Mesenteric fat pad (tissue), 1 donor: ENCODE data around the gene SLC38A10. TPM values are rescaled to one million over a fixed set of nuclear protein-coding genes. Genes with fewer than 3 reads are reported as not detected.
"Not testable (repeated sequence)": the region's sequence is repeated elsewhere in the genome, so short reads cannot be mapped to it uniquely, and the experiment has no call there.

Source experiments
- DNase-seq: peaks from one replicate; pipeline ENCODE4 v3.0.0-alpha.2; 2020; ENCODE audit warnings: low spot score
- total RNA-seq: library from RNA; stranded (reverse); fragmentation: NEBNext Ultra II Directional; extraction: Animal tissue kit (Norgen Biotek cat#: 25700); gene quantifications from one replicate; pipeline ENCODE4 v1.2.1, GENCODE V29; 2021
- donor health status: DM: yes; HTN: yes; CAD: no.

Gene SLC38A10
- total RNA-seq, 1 donor from 2014 or later = 88.0 TPM

DNA sequence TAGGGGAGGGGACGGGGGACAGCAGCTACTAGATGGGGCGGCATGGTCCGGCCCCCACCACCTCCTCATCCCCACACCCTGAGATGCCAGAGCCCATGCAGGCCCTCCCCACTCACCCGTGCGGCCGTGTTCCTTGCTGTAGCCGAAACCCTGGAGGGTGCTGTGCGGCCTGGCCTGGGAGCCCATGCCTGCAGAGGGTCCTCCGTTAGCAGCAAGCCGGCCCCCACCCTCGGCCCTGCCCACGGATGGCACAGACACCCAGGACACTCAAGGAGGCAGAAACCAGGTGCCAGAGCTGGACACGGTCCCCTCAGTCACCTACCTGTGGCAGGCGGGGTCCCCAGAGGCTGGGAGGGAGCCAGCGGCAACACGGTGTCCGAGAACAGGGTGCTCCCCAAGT lies 61.8 kb downstream of the SLC38A10 start:
- DNase-seq = no peak

DNA sequence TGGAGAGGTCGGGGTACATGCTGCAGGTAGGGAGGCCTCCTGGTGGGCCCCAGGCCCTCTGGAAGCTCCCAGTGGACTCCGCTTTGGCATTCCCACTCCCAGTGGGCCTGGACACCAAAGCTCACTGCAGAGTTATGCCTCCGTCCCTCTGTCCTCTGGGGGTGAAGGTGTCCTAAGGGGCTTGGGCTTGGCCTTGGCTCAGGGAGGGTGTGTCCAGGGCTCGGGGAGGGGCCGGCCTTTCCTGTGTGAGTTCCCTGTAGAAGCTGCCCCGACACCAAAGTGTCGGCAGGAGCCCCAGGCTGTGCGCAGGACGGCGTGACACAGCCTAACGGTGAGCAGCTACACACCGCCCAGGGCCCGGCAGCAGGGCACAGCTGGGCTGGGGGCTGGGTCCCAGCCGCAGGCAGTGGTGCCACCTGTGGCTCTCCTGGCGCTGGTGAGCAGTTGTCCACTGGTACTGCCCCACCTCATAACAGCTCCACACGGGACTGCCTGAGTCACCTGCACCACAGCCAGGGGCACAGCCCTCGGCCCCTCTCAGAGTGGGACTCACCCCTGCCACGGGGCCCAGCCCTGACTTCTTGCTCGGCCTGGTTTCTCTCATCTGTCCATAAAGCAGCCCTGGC lies 62.4 kb downstream of the SLC38A10 start:
- DNase-seq = no peak

DNA sequence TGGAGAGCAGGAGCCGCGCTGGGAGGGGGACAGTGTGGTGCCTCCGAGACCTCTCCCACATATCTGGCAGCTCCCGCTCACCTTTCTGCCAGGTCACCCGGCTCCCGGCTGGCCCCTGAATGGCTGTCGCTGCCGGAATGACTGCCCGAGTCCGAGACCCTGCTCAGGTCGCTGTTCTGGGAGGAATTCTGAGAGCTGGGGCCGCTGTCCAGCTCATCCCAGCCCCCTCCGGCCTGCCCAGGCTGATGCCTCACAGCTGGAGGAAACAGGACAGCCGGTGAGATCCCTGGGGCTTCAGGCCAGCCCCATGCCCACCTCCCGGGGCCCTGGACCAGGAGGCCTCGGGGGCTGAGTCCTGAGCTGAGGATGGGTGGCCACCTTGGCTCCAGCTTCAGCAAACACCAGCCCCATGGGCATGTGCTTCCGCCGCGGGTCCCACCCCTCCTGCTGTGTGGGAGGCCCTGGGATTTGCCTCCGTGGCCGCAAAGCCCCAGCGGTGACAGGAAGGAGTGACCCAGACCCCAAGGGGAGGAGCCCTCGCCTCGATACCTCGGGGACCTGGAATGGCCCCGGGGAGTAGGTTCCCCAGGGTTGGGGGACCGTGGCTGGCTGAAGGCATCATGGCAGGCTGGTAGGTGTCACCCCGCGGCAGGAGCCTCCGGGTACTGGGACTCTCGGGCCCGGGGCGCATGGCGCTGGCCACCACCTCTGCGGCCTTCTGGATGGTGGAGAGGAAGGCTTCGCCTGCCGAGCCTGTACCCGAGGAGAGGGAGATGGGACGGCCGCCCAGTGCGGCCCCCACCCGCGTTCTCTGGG lies 63.1 kb downstream of the SLC38A10 start:
- no peak for DNase-seq

DNA sequence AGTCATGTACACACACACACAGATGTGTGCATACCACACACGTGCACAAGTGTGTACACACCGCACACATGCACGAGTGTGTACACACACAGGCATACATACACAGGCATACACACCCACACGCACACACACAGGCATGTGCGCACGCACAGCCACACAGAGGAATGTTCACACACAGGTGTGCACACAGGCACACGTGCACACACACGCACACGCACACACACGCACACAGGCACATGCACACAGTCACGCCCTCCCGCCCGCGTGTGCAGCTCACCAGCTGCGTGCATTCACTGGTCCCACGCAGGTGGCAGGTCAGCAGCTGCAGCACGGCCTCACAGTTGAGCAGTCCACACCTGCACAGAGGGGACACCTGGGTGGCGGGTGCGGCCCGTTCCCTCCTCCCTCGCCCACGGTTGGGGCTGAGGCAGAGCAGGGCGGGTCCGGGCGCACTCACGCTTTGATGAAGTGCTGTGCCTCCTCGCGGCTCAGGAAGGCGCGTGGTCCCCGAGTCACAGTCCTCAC lies 63.9 kb downstream of the SLC38A10 start:
- DNase-seq = no peak

DNA sequence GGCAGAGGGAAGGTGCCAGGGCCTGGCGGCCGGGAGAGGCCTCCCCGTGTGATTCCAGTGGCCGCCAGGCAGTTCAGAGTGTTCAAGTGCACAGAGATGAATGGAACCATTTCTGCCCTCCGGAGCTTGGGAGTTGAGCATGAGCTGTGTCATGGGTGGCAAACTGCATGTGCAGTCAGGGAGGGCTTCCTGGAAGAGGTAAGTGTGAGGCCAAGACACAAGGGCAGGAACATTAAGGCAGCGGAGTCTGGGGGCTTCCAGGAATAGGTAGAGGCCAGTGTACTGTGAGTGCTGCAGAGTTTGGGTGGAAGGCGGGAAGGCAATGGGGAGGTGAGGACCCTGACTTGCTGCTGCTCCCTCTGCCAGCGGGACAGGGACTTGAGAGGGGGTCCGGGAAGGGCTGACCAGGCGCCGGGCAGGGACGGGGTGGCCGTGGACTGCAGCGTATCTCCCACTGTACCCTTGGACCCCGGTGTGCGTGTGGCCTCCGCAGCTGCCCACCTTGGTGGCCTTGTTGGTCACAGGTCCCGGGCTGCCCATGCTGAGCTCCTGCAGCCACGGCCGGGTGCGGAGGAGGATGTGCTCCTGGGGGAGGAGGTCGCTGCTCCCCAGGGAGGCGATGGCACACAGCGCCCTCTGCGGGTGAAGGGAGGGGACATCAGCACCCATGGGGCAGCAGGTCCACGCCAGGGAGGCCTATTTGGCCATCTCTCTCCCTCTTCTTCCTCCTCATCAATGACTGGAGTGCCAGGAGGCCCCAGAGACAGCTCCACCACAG lies 64.9 kb downstream of the SLC38A10 start:
- DNase-seq = no peak

DNA sequence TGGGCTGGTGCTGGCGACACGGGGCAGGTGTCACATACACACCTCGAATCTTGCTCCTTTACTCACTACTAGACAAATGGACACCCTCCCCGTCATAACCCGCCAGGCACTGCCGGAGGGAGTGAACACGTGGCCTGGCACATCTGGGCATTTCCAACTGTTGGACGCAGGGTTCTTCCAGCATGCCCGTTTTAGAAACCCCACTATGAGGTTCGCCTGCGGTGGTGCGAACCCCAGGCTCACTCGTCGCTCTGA lies 65.5 kb downstream of the SLC38A10 start:
- no peak for DNase-seq

DNA sequence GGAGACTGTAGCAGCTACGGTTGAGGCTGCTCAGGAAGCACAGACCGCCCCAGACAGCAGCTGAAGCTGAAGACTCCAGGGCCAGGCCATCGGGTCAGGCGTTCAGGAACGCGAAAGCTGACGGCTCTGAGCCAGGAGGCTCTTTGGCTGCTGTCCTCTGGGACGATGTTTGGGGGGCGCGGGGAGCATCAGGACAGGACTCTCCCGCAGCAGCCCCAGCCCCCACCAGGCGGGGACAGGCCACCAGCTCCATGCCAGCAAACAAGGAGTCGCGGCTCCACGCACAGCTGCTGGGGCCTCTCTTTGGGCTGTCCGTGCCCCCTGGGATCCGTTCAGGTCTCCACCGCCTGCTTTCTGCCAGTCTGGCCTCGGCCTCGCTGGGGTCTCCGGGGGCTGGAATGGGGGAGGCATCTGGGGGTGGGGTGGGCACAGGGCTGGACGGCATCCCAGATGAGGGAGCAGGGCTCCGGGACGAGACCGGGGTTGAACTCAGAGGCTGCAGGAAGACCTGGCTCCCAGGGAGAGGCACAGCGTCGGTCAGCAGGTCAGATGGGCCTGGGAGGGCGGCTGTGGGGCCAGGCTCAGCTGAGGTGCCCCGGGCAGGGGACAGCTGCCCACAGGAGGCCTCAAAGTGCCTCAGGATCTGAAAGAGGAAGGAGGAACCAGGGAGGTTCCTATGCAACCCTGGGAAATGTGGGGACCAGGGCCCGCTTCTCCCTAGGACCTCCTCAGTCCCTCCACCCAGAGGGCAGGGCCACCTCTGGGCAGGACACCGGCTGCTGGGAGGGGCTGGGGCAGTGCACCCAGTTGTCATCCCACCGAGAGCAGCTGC lies 66.1 kb downstream of the SLC38A10 start:
- DNase-seq = no peak

DNA sequence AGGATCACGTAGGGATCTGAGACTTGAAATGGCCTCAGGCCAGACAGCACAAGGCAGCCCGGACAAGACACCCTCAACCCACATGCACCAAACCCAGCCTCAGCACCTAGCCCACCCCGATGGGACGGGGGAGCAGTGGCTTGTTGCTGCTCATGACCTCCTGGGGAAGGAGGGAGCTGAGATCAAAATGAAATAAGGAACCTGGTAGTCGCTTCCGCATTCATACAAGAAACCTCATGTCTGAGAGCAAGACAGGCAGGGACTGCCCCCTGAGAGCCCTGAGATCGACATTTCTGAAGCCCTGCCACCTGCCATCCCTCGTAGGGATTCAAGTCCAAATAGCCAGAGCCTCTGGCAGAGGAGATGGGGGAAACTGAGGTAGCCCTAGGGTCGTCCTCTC lies 66.7 kb downstream of the SLC38A10 start:
- no peak for DNase-seq

DNA sequence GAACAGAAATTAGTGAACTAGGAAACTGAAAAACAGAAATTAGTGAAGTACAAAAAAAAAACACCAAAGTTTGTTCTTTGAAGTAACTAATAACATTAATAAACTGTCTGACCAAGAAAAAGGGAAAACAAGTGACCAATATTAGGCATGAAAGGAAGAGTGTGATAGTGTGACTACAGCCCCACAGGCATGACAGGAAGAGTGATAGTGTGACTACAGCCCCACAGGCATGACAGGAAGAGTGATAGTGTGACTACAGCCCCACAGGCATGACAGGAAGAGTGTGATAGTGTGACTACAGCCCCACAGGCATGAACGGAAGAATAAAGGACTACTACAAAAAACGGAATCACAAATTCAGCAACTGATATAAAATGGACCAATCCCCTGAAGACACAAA lies 67.5 kb downstream of the SLC38A10 start:
- DNase-seq = not testable (repeated sequence)

DNA sequence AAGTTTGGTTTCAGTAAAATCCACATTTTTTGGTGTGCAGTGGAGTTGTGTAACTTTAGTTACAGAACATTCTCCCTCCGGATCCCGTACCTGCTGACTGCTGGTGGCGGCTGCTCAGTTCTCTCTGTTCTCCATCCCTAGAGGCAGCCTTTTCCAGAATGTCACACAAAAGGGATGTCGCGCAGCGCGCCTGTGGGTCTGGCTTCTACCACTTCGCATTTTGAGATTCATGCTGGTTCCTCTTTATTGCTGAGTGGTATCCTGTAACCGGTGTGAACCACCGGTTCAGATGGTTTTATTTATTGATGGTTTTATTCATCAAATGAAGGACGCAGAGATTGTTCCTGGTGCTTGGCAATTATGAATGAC lies 71.4 kb downstream of the SLC38A10 start:
- DNase-seq = no peak

DNA sequence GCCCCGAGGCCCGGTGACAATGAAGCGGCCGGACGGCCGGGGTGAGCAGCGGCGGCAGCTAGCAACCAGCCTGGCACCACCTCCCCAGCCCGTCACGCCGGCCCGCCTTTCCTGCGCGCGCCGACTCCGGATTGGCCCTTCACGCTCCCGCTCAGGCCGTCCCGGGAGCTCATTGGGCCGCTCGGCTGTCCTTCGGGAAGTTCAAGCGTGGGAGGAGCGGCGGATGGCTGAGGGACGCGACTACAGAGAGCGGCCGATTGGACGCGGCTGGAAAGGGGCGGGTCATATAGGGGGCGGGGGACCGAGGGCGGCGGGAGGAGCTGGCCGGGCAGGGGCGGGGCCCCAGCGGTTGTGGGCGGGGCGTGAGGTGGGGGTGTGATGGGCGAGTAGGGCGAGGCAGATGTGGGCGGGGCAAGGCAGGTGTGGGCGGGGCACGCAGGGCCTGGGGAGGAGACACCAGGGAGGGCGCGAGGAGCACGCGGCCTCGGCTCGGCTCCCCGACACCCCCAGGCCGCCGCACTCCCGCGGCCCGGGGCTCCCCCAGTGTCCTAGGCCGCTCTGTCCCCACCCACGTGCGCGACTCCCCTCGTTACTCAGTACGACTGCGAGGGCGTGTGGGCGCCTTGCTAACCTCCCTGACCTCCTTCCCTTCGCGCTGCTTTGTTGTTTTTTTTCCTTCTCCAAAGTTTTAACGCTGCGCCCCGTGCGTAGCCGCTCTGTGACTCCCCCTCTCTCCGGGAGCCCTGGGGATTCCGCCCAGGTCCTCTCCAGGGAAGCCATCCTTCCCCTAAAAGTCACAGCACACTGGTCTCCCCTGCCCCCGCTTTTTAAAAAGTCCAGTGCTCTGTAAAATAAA lies 72.0 kb downstream of the SLC38A10 start, which contains the start of gene CEP131:
TSS of gene CEP131 (minus strand) at position 60 of the 856 bp plus-strand sequence. CDS start 2,909 bp downstream, outside the sequence.
- peak; percentile 100 for DNase-seq

DNA sequence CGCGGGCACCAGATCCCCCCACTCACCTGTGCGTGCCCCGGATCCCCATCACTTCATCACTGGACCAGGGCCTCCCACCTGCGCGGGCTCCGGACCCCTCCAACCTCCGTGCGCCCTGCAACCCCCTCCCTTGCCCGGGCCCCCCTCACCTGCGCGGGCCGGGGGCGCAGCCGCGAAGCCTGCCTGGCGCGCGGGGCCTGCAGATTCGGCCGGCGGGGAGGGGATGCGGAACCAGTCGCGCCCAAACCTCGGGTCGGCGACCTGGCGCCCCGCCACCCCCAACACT lies 72.5 kb downstream of the SLC38A10 start:
- DNase-seq = no peak

DNA sequence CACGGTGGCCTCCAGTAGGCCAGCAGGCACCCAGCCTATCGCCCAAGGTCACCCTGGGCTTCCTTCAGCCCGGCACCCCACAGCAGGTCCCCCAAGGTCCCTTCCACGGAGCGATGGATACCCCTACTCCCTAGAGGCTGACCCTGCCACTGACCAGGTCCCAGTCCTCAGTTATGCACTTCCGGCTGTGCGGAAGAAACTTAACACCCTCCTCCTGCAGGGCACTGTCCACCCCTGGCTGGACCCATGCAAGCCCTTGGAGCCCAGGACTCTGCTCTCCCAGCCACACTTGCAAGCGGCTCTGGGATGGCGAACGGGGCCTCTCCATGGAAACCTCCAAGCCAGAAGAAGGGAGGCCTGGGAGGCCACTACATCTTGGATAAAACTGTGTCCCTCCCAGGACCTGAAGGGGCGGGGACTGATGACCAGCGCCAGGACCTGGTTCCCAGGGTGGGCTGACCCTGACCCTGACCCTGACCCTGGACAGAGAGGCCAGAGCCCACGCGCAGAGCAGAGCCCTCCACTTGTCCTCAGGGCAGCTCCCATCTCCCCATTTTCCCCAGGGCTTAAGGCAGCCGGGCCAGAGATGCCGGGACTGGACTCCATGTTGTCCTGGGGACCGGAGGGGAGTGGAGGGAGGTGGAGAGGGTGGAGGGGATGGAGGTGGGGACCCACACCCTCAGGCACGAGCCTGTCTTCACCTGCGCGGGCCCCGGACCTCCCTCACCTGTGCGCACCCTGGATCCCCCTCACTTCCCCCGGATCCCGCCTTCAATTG lies 73.1 kb downstream of the SLC38A10 start:
- DNase-seq = no peak

DNA sequence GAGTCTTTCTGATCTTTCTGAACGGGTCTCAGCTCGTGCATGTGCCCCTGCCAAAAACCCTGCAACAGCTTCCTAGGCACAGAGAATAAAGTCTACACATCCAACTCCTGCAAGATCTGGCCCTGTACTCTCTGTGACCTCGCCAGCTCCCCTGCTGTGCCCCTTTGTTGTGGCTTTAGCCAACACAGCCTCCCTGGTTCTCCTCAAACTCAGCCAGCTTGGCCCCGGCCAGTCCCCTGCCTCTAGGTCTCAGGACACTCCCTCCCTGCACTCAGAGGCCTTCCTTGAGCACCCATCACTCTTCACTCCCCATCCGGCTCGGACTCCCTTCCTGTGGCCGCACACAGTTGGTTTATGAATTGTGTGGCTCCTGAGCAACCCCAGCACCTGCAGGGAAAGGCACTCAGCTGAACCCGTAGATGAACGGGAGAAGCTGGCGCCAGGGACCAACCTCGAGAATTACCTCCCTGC lies 73.7 kb downstream of the SLC38A10 start:
- no peak for DNase-seq

DNA sequence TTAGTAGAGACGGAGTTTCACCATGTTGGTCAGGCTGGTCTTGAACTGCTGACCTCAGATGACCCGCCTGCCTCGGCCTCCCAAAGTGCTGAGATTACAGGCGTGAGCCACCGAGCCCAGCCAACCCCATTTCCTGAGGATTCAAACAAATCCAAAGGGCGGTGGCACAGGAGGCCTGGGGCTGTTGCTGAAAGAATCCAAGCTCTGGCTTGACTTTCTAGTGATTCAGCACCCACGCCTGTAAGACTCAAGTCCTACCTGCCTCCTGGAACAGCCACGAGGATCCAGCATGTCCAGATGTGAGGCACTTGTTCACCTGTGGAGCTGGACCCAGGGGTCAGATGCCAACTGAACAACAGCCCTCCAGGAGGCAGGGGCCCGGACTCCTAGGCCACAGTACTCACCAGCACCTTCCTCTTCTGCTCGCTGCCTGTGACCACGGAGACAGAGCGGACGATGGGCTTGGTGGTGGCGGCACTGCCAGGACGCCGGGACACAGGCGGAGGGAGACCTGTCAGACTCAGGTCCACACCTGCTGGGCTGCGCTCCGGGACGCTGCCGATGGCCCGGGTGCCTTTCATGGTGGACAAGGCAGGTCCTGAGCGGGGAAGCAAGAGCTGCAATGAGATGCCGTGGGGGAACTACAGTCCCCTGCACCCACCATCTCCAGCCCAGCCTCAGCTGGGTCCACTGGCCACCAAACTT lies 75.5 kb downstream of the SLC38A10 start:
- no peak for DNase-seq

DNA sequence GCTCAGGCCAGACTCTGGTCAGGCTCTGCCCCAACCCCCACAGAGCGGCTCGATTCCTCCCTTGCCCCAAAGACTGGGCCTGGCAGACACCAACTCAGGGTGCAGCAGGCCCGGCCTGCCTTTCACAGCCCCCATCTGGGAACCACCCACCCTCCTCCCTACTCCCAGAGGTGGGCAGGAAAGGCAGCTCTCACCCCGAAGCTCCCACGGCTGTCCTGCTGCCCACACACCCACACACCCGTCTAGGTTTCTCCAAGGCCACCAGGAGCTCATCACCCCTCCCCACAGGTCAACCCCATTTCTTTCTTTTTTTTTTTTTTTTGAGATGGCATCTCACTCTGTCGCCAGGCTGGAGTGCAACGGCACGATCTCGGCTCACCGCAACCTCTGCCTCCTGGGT lies 76.1 kb downstream of the SLC38A10 start:
- no peak for DNase-seq

DNA sequence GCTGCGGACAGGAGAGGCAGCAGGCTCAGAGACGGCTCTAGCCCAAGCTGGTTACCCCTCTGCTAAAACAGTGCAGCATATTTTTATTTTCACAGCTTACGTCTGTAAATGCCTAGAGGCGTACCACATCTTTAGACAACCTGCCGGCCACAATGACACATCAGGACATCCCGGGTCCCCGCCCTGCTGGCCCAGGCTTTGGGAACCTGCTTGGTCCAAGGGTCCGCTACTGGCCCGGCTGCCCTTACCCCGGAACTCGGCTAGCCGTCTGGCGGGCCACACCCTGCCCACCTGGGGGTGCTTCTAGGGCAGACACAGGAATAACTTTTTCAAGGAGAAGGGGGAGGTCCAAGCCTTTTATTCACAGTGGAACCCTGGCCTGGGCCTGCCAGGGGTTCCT lies 76.6 kb downstream of the SLC38A10 start:
- no peak for DNase-seq

DNA sequence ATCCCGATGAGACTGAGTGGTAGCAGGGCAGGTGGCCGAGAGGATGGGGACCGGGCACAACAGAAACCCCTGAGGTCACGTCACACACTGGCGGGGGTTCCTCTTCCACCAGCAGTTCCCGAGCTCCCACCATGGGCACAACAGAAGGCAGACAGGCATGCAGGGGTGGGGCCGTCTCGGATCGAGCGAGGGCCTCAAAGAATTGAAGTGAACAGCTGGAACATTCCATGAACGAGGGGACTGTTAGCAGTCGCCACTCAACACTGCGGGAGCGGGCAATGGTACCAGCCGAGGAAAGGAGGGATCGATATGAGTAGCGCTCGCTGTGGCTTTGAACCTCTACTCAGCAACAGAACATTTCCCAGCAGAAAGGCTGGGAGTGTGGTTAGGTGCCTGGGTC lies 77.6 kb downstream of the SLC38A10 start:
- no peak for DNase-seq

DNA sequence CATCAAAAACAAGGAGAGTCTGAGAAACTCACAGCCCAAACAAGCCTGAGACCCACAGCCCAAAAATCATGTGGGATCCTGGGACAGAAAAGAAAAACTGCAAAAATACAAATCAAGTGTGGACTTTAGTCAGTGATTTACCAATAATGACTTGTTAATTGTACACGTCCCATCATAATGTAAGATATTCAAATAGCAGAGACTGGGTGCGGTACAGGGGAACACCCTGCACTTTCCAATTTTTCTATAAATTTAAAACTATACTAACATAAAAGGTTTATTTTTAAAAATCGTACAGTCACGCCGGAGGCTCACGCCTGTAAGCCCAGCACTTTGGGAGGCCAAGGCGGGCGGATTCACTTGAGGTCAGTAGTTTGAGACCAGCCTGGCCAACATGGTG lies 81.1 kb downstream of the SLC38A10 start:
- DNase-seq = no peak
